ENCODE data around the gene SUSD2. TPM values are rescaled to one million over a fixed set of nuclear protein-coding genes. Genes with fewer than 3 reads are reported as not detected.
A peak's percentile ranks its signal among the peaks of the same experiment; 100 is the strongest.

Gene SUSD2
- total RNA-seq, 2 experiments from 2014 or later: 0.38 to 0.54 TPM

- intact Hi-C loops (cut with micrococcal nuclease; ENCODE audit: unreplicated experiment): no loop called here
- Histone ChIP-seq H3K27ac (ENCODE audit: low read depth, low read length, poor library complexity, severe bottlenecking) (no peak overlapping the region), H2AFZ (ENCODE audit: low read length) (no peak overlapping the region), H3K4me1 (ENCODE audit: insufficient read depth, low read length, poor library complexity, severe bottlenecking) (peaks cover 30% of the 10 kb centered on the region), H3K4me3 (ENCODE audit: low read depth, low read length, poor library complexity, severe bottlenecking) (no peak overlapping the region), H3K4me2 (ENCODE audit: low read length) (no peak overlapping the region), H3K9me2 (ENCODE audit: insufficient read depth, low read length) (no peaks in the 10 kb centered on the region), H3K79me2 (ENCODE audit: insufficient read depth, low read depth, low read length) (no peaks in the 10 kb centered on the region), H4K20me1 (ENCODE audit: insufficient read depth, low read length) (no peaks in the 10 kb centered on the region), H3K36me3 (ENCODE audit: insufficient read depth, low read length) (peaks cover 18% of the 10 kb centered on the region), H3K9me3 (ENCODE audit: low read length) (no peaks in the 10 kb centered on the region)
- no peak for TF ChIP-seq EZH2phosphoT487 (IDR thresholded peaks at IDR 0.05; ENCODE audit: borderline replicate concordance, low read depth, low read length)
- TF ChIP-seq, protein P1, sequence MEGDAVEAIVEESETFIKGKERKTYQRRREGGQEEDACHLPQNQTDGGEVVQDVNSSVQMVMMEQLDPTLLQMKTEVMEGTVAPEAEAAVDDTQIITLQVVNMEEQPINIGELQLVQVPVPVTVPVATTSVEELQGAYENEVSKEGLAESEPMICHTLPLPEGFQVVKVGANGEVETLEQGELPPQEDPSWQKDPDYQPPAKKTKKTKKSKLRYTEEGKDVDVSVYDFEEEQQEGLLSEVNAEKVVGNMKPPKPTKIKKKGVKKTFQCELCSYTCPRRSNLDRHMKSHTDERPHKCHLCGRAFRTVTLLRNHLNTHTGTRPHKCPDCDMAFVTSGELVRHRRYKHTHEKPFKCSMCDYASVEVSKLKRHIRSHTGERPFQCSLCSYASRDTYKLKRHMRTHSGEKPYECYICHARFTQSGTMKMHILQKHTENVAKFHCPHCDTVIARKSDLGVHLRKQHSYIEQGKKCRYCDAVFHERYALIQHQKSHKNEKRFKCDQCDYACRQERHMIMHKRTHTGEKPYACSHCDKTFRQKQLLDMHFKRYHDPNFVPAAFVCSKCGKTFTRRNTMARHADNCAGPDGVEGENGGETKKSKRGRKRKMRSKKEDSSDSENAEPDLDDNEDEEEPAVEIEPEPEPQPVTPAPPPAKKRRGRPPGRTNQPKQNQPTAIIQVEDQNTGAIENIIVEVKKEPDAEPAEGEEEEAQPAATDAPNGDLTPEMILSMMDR (conservative IDR thresholded peaks at IDR 0.05; ENCODE audit: low read length): no peak
- ChIA-PET POLR2A (no interaction called here), CTCF (ENCODE audit: unreplicated experiment) (no interaction called here)
- no peak for DNase-seq (ENCODE audit: low spot score)
- no TSS peak for BruUV-seq (replicated peaks)
These were observed 39.0 kb upstream of the SUSD2 start for GRCh38 chr22:24142241-24142640.

- Histone ChIP-seq H3K79me2 (ENCODE audit: insufficient read depth, low read depth, low read length) (no peaks in the 10 kb centered on the region), H3K36me3 (ENCODE audit: insufficient read depth, low read length) (peaks cover 13% of the 10 kb centered on the region), H4K20me1 (ENCODE audit: insufficient read depth, low read length) (no peaks in the 10 kb centered on the region), H3K27ac (ENCODE audit: low read depth, low read length, poor library complexity, severe bottlenecking) (no peak overlapping the region), H3K9me2 (ENCODE audit: insufficient read depth, low read length) (no peaks in the 10 kb centered on the region), H3K9me3 (ENCODE audit: low read length) (no peaks in the 10 kb centered on the region), H3K4me1 (ENCODE audit: insufficient read depth, low read length, poor library complexity, severe bottlenecking) (peaks cover 30% of the 10 kb centered on the region), H3K4me3 (ENCODE audit: low read depth, low read length, poor library complexity, severe bottlenecking) (no peak overlapping the region), H3K4me2 (ENCODE audit: low read length) (no peak overlapping the region), H2AFZ (ENCODE audit: low read length) (no peak overlapping the region)
- ChIA-PET CTCF (ENCODE audit: unreplicated experiment) (no interaction called here), POLR2A (no interaction called here)
- intact Hi-C loops (cut with micrococcal nuclease; ENCODE audit: unreplicated experiment): no loop called here
- no peak for TF ChIP-seq EZH2phosphoT487 (IDR thresholded peaks at IDR 0.05; ENCODE audit: borderline replicate concordance, low read depth, low read length)
- TF ChIP-seq, protein P1 (conservative IDR thresholded peaks at IDR 0.05; ENCODE audit: low read length): no peak
- no TSS peak for BruUV-seq (replicated peaks)
- no peak for DNase-seq (ENCODE audit: low spot score)
These were observed 38.5 kb upstream of the SUSD2 start for GRCh38 chr22:24142831-24143230.

DNA sequence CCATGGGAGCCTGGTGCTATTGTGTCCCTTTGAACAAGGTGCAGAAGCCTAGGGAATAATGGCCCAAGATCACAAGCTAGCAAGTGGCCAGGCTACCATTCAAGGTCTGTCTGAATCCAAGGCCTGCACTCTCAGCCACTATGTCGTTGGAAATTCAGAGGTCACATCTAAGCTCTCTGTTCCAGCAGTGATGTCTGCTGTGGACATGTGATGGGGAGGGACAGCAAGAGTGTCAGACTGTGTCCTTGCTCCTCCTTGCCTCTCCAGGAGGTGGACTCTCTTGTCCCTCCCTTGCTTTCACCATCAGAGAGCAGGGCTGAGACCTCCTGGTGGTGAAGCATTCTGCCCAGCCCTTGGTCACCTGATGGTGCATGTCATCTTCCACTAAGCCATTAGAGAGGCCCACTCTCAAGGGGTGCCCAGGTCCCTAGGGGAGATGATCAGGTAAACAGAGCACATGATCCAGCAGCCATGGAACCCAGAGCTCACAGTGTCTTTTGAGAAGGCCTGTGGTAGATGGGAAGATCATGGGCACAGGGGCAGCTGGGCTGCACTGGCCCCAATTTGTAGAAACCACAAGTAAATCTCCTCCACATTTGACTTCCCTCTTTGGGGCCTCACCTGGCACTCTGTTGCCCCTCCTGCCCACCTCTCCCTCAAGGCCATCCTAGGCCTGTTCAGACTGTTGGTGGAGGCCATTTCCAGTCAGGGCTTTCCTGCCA, 37.1 kb upstream of the SUSD2 start:
- H3K4me2 ChIP-seq (ENCODE audit: low read length): peak overlapping the region; percentile 3; the same call in 1 of the 2 replicates
- no peak for DNase-seq (ENCODE audit: low spot score)
- H3K79me2 ChIP-seq (ENCODE audit: insufficient read depth, low read depth, low read length): no peaks in the 10 kb centered on the region
- no peaks in the 10 kb centered on the region for H3K9me2 ChIP-seq (ENCODE audit: insufficient read depth, low read length)
- no peak for TF ChIP-seq EZH2phosphoT487 (IDR thresholded peaks at IDR 0.05; ENCODE audit: borderline replicate concordance, low read depth, low read length)
- TF ChIP-seq, protein P1 (conservative IDR thresholded peaks at IDR 0.05; ENCODE audit: low read length): no peak
- peaks cover 4% of the 10 kb centered on the region; the same call in 1 of the 2 replicates for H3K36me3 ChIP-seq (ENCODE audit: insufficient read depth, low read length)
- H2AFZ ChIP-seq (ENCODE audit: low read length): no peak overlapping the region
- POLR2A ChIA-PET: no interaction called here
- intact Hi-C loops (cut with micrococcal nuclease; ENCODE audit: unreplicated experiment): no loop called here
- H4K20me1 ChIP-seq (ENCODE audit: insufficient read depth, low read length): no peaks in the 10 kb centered on the region
- no peak overlapping the region for H3K27ac ChIP-seq (ENCODE audit: low read depth, low read length, poor library complexity, severe bottlenecking)
- no peaks in the 10 kb centered on the region for H3K9me3 ChIP-seq (ENCODE audit: low read length)
- CTCF ChIA-PET (ENCODE audit: unreplicated experiment): no interaction called here
- no peak overlapping the region for H3K4me3 ChIP-seq (ENCODE audit: low read depth, low read length, poor library complexity, severe bottlenecking)
- peaks cover 30% of the 10 kb centered on the region for H3K4me1 ChIP-seq (ENCODE audit: insufficient read depth, low read length, poor library complexity, severe bottlenecking)
- no TSS peak for BruUV-seq (replicated peaks)
